A673 (cell line): ENCODE results near the gene BNC2.

Experiments used
- EZH2 ChIP-seq: fragments of 200-600 bp; sonication (generic); IDR thresholded peaks from 2 replicates; pipeline ENCODE4 v1.6.1; 2017; ENCODE audit warnings: borderline replicate concordance, low read depth, mild to moderate bottlenecking, mixed read lengths, antibody characterized with exemption, low read length; ENCODE audit not compliant: poor library complexity, severe bottlenecking
- TF ChIP-seq, protein P1 (sequence below): fragments of 300-800, 200-600 bp; sonication (generic); conservative IDR thresholded peaks from 2 replicates; pipeline ENCODE4 v1.5.1; 2017; ENCODE audit warnings: low read depth, mild to moderate bottlenecking, antibody characterized with exemption, low read length, moderate library complexity, mixed read lengths

DNA sequence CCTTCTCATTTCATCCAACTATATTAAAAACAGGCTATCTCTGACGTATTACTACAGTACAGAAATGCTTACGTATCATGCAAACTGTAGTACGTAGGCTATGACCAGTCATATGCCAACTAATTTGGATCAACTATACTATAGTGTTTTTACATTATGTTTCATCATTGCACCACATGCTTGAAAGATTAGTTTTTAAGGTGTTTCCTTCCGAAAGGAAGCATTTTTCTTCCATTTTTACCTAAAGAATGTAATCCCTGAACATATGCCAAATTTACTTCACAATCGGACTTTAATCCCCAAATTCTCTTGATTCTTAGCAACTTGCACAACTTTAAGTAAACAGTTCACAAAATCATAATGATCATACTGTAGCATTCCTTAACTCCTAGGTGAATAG lies 153.9 kb downstream of the BNC2 start:
- TF ChIP-seq, protein P1, sequence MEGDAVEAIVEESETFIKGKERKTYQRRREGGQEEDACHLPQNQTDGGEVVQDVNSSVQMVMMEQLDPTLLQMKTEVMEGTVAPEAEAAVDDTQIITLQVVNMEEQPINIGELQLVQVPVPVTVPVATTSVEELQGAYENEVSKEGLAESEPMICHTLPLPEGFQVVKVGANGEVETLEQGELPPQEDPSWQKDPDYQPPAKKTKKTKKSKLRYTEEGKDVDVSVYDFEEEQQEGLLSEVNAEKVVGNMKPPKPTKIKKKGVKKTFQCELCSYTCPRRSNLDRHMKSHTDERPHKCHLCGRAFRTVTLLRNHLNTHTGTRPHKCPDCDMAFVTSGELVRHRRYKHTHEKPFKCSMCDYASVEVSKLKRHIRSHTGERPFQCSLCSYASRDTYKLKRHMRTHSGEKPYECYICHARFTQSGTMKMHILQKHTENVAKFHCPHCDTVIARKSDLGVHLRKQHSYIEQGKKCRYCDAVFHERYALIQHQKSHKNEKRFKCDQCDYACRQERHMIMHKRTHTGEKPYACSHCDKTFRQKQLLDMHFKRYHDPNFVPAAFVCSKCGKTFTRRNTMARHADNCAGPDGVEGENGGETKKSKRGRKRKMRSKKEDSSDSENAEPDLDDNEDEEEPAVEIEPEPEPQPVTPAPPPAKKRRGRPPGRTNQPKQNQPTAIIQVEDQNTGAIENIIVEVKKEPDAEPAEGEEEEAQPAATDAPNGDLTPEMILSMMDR: no peak
- TF ChIP-seq EZH2: no peak
